Activated CD8-positive, alpha-beta T cell treated with anti-CD3 and anti-CD28 coated beads for 36 hours (primary cell): ENCODE measurements around the gene DEDD. TPM values are rescaled to one million over a fixed set of nuclear protein-coding genes. Genes with fewer than 3 reads are reported as not detected.
A peak's percentile ranks its signal among the peaks of the same experiment; 100 is the strongest.

Experiments
- ATAC-seq: fragments of 200-7000 bp; cut with Tn5 transposase; one replicate; pipeline ENCODE4 v1.10.0; 2021; ENCODE audit warnings: mild to moderate bottlenecking, moderate library complexity
- CTCF ChIA-PET: fragments of 350-600 bp; sonication (Branson Sonifier 250); formaldehyde crosslinking; loops from one replicate; lab custom pipeline; 2021; ENCODE audit warnings: antibody characterized with exemption; lab: Charles Lee
- POLR2A ChIA-PET: fragments of 350-600 bp; sonication (Branson Sonifier 250); formaldehyde crosslinking; loops from one replicate; lab custom pipeline; 2021; ENCODE audit warnings: antibody characterized with exemption; lab: Charles Lee
- DNase-seq: peaks from one replicate; pipeline ENCODE4 v3.0.0-alpha.2; 2020
- H3K27ac Mint-ChIP-seq: one replicate; pipeline ENCODE4 v1.8.0; 2021; ENCODE audit warnings: mild to moderate bottlenecking, mixed read lengths
- H3K27me3 Mint-ChIP-seq: one replicate; pipeline ENCODE4 v1.8.0; 2021; ENCODE audit warnings: mixed read lengths
- H3K36me3 Mint-ChIP-seq: one replicate; pipeline ENCODE4 v1.8.0; 2021; ENCODE audit warnings: low read depth, mixed read lengths
- H3K4me1 Mint-ChIP-seq: one replicate; pipeline ENCODE4 v1.8.0; 2021; ENCODE audit warnings: low read depth, mixed read lengths
- H3K4me3 Mint-ChIP-seq: one replicate; pipeline ENCODE4 v1.8.0; 2021; ENCODE audit warnings: mild to moderate bottlenecking, moderate library complexity, mixed read lengths
- H3K9me3 Mint-ChIP-seq: one replicate; pipeline ENCODE4 v1.8.0; 2021; ENCODE audit warnings: mixed read lengths
- intact Hi-C: fragments of 100-400 bp; cut with micrococcal nuclease; formaldehyde crosslinking; loops from one replicate; pipeline ENCODE4 v1.10.0; 2022
- total RNA-seq, 2 experiments: library from RNA; stranded (reverse); gene quantifications; one replicate each; pipeline ENCODE4 v1.2.3, GENCODE V29; 2021
- TF ChIP-seq, protein P1 (sequence below): fragments of 200-600 bp; IDR thresholded peaks from one replicate; pipeline ENCODE4 v1.8.0; 2022; ENCODE audit warnings: antibody characterized with exemption, mild to moderate bottlenecking

DEDD gene
- total RNA-seq, 2 experiments from 2014 or later = 30.4 to 37.0 TPM

DNA sequence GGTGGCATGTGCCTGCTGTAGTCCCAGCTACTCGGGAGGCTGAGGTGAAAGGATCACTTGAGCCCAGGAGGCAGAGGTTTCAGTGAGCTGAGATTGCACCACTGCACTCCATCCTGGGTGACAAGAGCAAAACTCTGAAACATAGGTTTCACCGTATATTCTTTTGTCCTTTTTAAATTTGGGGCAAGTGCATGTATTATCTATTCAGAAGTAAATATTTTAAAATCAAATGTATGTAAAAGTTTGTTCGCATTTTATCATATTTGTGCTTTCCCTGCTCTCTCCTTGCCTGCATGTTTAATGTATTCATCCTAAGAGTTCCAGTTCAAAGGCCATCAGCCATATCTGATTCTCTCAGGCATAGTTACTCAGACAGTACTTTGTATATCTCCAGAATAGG lies 13.4 kb upstream of the DEDD start:
- TF ChIP-seq, protein P1, sequence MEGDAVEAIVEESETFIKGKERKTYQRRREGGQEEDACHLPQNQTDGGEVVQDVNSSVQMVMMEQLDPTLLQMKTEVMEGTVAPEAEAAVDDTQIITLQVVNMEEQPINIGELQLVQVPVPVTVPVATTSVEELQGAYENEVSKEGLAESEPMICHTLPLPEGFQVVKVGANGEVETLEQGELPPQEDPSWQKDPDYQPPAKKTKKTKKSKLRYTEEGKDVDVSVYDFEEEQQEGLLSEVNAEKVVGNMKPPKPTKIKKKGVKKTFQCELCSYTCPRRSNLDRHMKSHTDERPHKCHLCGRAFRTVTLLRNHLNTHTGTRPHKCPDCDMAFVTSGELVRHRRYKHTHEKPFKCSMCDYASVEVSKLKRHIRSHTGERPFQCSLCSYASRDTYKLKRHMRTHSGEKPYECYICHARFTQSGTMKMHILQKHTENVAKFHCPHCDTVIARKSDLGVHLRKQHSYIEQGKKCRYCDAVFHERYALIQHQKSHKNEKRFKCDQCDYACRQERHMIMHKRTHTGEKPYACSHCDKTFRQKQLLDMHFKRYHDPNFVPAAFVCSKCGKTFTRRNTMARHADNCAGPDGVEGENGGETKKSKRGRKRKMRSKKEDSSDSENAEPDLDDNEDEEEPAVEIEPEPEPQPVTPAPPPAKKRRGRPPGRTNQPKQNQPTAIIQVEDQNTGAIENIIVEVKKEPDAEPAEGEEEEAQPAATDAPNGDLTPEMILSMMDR = no peak
- DNase-seq (no peak), ATAC-seq (no peak)
- no peaks in the 10 kb centered on the region for H3K36me3 Mint-ChIP-seq
- POLR2A ChIA-PET = no interaction called here
- intact Hi-C loops = no loop called here
- no peaks in the 10 kb centered on the region for H3K9me3 Mint-ChIP-seq
- no peak overlapping the region for H3K27ac Mint-ChIP-seq
- CTCF ChIA-PET = interaction anchor here (0.8 kb wide), 3 partner anchors 20 to 148 kb away, joined by 3 read pairs; partner anchors contain the start of gene PPOX
- no peak overlapping the region for H3K4me3 Mint-ChIP-seq
- no peaks in the 10 kb centered on the region for H3K4me1 Mint-ChIP-seq
- no peaks in the 10 kb centered on the region for H3K27me3 Mint-ChIP-seq

DNA sequence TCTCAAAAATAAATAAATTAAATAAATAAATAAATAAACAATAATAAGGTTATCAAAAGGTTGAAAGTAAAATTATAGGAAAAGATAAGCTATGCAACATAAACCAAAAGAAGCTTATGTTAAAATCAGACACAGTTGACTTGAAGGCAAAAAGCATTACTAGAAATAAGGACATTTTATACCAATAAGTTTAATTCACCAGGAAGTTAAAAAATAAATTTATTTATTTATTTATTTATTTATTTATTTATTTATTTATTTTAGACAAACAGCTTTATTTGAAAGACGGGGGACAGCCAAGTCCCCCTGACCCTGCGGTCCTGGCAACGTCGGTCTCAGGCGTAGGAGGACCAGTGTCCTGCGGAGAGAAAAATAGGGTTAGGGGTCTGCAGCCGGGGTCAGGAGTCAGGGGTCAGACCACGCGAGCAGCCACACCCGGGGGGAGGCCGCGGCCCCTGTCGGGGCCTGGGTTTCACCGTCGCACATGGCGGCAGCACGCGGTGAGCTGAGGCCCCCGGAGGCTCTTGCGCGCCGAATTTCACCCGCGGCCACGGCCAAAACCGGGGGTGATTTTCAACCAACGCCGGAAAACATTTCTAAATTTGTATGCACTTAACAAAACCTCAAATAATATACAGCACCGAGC lies 8.4 kb upstream of the DEDD start:
- intact Hi-C loops = no loop called here
- H3K4me1 Mint-ChIP-seq = peaks cover 2% of the 10 kb centered on the region
- DNase-seq (no peak), ATAC-seq (no peak)
- H3K4me3 Mint-ChIP-seq = no peak overlapping the region
- H3K36me3 Mint-ChIP-seq = peaks cover 4% of the 10 kb centered on the region
- H3K9me3 Mint-ChIP-seq = no peaks in the 10 kb centered on the region
- H3K27ac Mint-ChIP-seq = no peak overlapping the region
- ChIA-PET POLR2A (interaction anchor here (0.8 to 3.3 kb wide), 5 partner anchors 8 to 44 kb away, joined by 3 to 11 read pairs (median 4); partner anchors contain the start of genes NIT1, PFDN2 and UFC1), CTCF (interaction anchor here (0.7 to 2.4 kb wide), 17 partner anchors 8 to 306 kb away, joined by 3 to 13 read pairs (median 4); partner anchors contain the start of genes ARHGAP30, KLHDC9, NIT1 and PFDN2)
- H3K27me3 Mint-ChIP-seq = no peaks in the 10 kb centered on the region
- TF ChIP-seq, protein P1 = no peak

DNA sequence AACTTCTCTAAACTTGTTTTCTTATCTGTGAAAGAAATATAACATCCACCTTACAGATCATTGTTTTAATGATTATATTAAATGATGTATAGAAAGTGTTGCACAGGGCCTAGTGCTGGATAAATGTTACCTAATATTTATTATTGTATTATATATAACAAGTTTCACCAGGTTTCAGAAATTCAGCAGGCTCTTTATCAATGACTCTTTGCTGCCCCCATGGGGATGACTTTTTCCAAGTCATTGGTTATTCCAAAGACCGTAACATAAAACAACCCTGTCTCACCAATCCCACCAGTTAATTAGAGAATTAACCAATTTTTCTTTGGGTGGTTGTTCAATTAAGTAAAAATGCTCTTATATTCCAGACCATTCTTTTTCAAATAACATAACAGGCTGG lies 7.3 kb upstream of the DEDD start:
- ChIA-PET CTCF (interaction anchor here (0.8 to 2.5 kb wide), 16 partner anchors 11 to 188 kb away, joined by 3 to 16 read pairs (median 3); partner anchors contain the start of genes KLHDC9, NIT1, PFDN2 and PPOX), POLR2A (interaction anchor here (3.3 kb wide), 1 partner anchor 22 kb away, joined by 11 read pairs; the partner anchor contains the start of genes NIT1 and PFDN2)
- Mint-ChIP-seq H3K4me1 (peaks cover 6% of the 10 kb centered on the region), H3K4me3 (no peak overlapping the region), H3K9me3 (no peaks in the 10 kb centered on the region), H3K27ac (no peak overlapping the region), H3K36me3 (peaks cover 5% of the 10 kb centered on the region), H3K27me3 (no peaks in the 10 kb centered on the region)
- TF ChIP-seq, protein P1 = peak; percentile 74
- DNase-seq (peak; percentile 65), ATAC-seq (no peak)
- intact Hi-C loops = no loop called here

DNA sequence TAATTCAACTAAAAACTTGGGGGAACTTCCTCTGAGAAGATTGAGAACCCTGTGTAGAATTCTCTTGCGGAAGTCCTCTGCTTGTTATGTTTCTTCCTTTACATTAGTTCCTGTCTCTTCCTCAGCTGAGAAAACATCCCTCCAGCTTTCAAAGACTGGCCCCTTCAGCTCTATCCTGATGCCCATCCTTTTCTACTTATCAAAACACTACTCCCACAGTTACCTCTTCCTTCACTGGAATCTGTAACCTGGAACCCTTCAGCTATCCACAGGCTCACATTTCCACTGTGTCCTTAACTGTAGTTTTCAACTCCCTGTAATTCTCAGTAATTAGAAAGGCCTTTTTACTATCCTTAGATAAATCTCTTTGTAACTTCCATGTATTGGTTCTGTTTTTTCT lies 6.0 kb upstream of the DEDD start:
- H3K27me3 Mint-ChIP-seq = no peaks in the 10 kb centered on the region
- peaks cover 5% of the 10 kb centered on the region for H3K36me3 Mint-ChIP-seq
- H3K27ac Mint-ChIP-seq = no peak overlapping the region
- intact Hi-C loops = no loop called here
- ATAC-seq (no peak), DNase-seq (no peak)
- TF ChIP-seq, protein P1 = no peak
- ChIA-PET POLR2A (interaction anchor here (0.9 to 3.3 kb wide), 2 partner anchors 15 to 20 kb away, joined by 3 to 11 read pairs; partner anchors contain the start of genes NIT1, PFDN2 and UFC1), CTCF (interaction anchor here (0.7 to 3.1 kb wide), 17 partner anchors 10 to 244 kb away, joined by 3 to 16 read pairs (median 3); partner anchors contain the start of genes ITLN2, KLHDC9, NIT1 and PFDN2)
- peaks cover 6% of the 10 kb centered on the region for H3K4me1 Mint-ChIP-seq
- no peaks in the 10 kb centered on the region for H3K9me3 Mint-ChIP-seq
- H3K4me3 Mint-ChIP-seq = no peak overlapping the region

DNA sequence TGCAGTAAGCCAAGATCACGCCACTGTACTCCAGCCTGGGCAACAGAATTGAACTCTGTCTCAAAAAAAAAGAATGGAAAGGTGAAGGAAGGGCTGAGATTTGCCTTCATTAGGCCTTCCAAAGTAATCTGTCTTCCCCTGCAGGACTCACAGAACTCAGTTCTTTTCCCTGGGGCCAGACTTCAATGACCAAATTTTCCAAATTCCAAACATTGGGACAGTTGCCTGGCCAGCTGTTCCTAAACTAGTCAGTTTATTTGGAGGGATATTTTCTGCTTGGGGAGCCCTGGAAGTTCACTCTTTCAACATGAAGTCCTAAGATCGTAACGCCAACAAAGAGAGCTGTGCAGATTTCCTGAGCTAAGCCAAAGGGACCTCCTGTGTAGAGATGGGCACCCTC lies 5.4 kb upstream of the DEDD start:
- H3K9me3 Mint-ChIP-seq = no peaks in the 10 kb centered on the region
- ChIA-PET CTCF (interaction anchor here (1.1 to 3.1 kb wide), 13 partner anchors 10 to 358 kb away, joined by 3 to 16 read pairs (median 4); partner anchors contain the start of genes ITLN2, KLHDC9, NIT1 and PFDN2), POLR2A (interaction anchor here (1.6 to 3.3 kb wide), 2 partner anchors 16 to 20 kb away, joined by 7 to 11 read pairs; partner anchors contain the start of genes NIT1, PFDN2 and UFC1)
- H3K4me1 Mint-ChIP-seq = peaks cover 6% of the 10 kb centered on the region
- peaks cover 5% of the 10 kb centered on the region for H3K36me3 Mint-ChIP-seq
- intact Hi-C loops = no loop called here
- no peaks in the 10 kb centered on the region for H3K27me3 Mint-ChIP-seq
- DNase-seq (no peak), ATAC-seq (no peak)
- TF ChIP-seq, protein P1 = no peak
- no peak overlapping the region for H3K27ac Mint-ChIP-seq
- H3K4me3 Mint-ChIP-seq = no peak overlapping the region
